Measurements from ENCODE around the gene APOB. TPM values are rescaled to one million over a fixed set of nuclear protein-coding genes. Genes with fewer than 3 reads are reported as not detected.

APOB gene
- total and polyA plus RNA-seq, 2 of the 8 experiments (the other 6 are each of a cell fraction or from before 2014, with no cell fraction given): 0.15 to 0.61 TPM

DNA sequence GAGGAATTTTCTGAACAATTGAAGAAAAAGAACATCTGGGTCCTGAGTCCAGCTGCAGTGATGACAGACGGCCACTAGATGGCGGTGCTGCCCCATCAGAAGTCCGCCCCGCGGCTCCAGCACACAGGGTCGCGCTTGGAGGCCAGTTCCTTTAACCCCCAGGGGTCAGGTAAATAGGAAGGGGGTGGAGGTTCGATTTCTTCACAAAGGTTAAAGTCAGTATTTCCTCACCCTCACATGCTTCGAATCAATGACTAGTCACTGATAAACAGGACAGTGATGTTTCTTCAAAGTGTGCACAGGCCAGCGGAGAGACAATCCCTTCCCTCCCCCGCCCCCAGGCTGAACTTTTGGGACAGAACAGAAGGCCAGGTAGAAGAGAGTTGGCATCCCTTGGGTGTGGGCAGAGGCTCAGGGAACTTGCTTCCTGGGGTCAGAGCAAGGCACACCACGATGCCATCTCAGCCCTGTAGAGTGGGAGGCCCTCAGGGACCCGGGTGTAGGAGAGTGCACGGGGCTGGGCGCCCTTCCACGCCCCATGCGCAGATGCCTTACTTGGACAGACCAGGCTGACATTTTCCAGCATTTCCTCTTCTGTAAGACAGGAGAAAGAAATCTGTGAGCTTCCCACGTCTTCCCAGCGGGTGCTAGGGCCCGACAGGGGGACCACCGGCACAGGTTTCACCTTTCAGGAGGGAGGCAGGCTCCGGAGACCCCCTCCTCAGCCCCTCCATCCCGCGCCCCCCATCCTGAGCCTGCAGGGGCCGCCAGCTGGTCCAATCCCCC lies 722 bp downstream of the APOB start (continued):
- TF ChIP-seq GTF2F1 (IDR thresholded peaks at IDR 0.05; ENCODE audit: borderline replicate concordance, low read depth, low read length) (no peak), NRF1 (IDR thresholded peaks at IDR 0.05; ENCODE audit: low read depth, low read length) (no peak), JUND (IDR thresholded peaks at IDR 0.05; ENCODE audit: low read length) (no peak), KDM5A (IDR thresholded peaks at IDR 0.05; ENCODE audit: low read length) (no peak), TAF7 (optimal IDR thresholded peaks at IDR 0.05; ENCODE audit: borderline replicate concordance, low read depth, low read length) (no peak), MAFK (IDR thresholded peaks at IDR 0.05; ENCODE audit: low read depth, low read length) (no peak), RNF2 (IDR thresholded peaks at IDR 0.05; ENCODE audit: borderline replicate concordance, low read depth, low read length, missing control alignments, poor library complexity, severe bottlenecking) (no peak), BACH1 (IDR thresholded peaks at IDR 0.05; ENCODE audit: low read length) (no peak), SP2 (IDR thresholded peaks at IDR 0.05; ENCODE audit: low read length) (no peak), PHF8 (conservative IDR thresholded peaks at IDR 0.05; ENCODE audit: low read depth, low read length) (0 out of 2 replicates have a peak, but pooled peaks have one; percentile 6), SP4 (IDR thresholded peaks at IDR 0.05; ENCODE audit: low read length) (no peak), SIRT6 (IDR thresholded peaks at IDR 0.05; ENCODE audit: low read length) (no peak), KDM4A (IDR thresholded peaks at IDR 0.05; ENCODE audit: low read depth, low read length, severe bottlenecking) (peak; percentile 44), NANOG (IDR thresholded peaks at IDR 0.05; ENCODE audit: insufficient read depth, low read depth, low read length, poor library complexity, severe bottlenecking) (no peak), CHD2 (IDR thresholded peaks at IDR 0.05; ENCODE audit: low read length) (no peak), BCL11A (IDR thresholded peaks at IDR 0.05; ENCODE audit: low read depth in 2 of 2, low read length in 2 of 2) (no peak), JUN (IDR thresholded peaks at IDR 0.05; ENCODE audit: low read depth, low read length) (no peak), HDAC2 (IDR thresholded peaks at IDR 0.05; ENCODE audit: borderline replicate concordance in 1 of 2, low read depth in 2 of 2, low read length in 2 of 2) (peak in 1 of 2 experiments; percentile 28; a peak in 1 of 4 replicates), POU5F1 (IDR thresholded peaks at IDR 0.05; ENCODE audit: low read depth, low read length) (no peak), CEBPB (IDR thresholded peaks at IDR 0.05; ENCODE audit: low read depth, low read length) (no peak)
- TF ChIP-seq, protein P1, sequence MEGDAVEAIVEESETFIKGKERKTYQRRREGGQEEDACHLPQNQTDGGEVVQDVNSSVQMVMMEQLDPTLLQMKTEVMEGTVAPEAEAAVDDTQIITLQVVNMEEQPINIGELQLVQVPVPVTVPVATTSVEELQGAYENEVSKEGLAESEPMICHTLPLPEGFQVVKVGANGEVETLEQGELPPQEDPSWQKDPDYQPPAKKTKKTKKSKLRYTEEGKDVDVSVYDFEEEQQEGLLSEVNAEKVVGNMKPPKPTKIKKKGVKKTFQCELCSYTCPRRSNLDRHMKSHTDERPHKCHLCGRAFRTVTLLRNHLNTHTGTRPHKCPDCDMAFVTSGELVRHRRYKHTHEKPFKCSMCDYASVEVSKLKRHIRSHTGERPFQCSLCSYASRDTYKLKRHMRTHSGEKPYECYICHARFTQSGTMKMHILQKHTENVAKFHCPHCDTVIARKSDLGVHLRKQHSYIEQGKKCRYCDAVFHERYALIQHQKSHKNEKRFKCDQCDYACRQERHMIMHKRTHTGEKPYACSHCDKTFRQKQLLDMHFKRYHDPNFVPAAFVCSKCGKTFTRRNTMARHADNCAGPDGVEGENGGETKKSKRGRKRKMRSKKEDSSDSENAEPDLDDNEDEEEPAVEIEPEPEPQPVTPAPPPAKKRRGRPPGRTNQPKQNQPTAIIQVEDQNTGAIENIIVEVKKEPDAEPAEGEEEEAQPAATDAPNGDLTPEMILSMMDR (IDR thresholded peaks at IDR 0.05; ENCODE audit: control extremely low read depth in 1 of 3, insufficient read depth in 1 of 3, low read depth in 1 of 3, low read length in 3 of 3): peak; percentile 88 to 96 (median 90)

All from H1 (cell line).